Right atrium auricular region (tissue), 2 donors: Measurements from ENCODE around the gene FAM53B. TPM values are rescaled to one million over a fixed set of nuclear protein-coding genes. Genes with fewer than 3 reads are reported as not detected.

Source experiments
- DNase-seq: peaks from one replicate; pipeline ENCODE4 v3.0.0-alpha.2; 2019; ENCODE audit warnings: low spot score
- H3K27ac ChIP-seq, 2 donors: fragments of 200-600 bp; sonication (generic); 1 replicate in 1 of 2; 2 replicates in 1 of 2; pipeline ENCODE4 v1.5.1; 2016 to 2019
- H3K27me3 ChIP-seq, 2 donors: fragments of 200-600 bp; sonication (generic); one replicate each; pipeline versions ENCODE4 v1.5.1 to v1.6.0; 2017 to 2019
- H3K36me3 ChIP-seq: fragments of 200-600 bp; sonication (generic); one replicate; pipeline ENCODE4 v1.5.1; 2016
- H3K4me1 ChIP-seq, 2 donors: fragments of 200-600 bp; sonication (generic); one replicate each; pipeline versions ENCODE4 v1.5.1 to v1.6.0; 2017 to 2019
- H3K4me3 ChIP-seq, 2 donors: fragments of 200-600 bp; sonication (generic); 1 replicate in 1 of 2; 2 replicates in 1 of 2; pipeline ENCODE4 v1.5.1; 2017 to 2019; ENCODE audit warnings: mild to moderate bottlenecking in 1 of 2, moderate library complexity in 1 of 2
- H3K9me3 ChIP-seq, 2 donors: fragments of 200-600 bp; sonication (generic); one replicate each; pipeline ENCODE4 v1.5.1; 2019
- total RNA-seq, 2 donors: library from RNA; depleted of rRNA; stranded (reverse); fragments of >200 nt; gene quantifications; one replicate each; pipeline ENCODE4 v1.1.0, GENCODE V29; 2016
- TF ChIP-seq, protein P1 (sequence below), 2 donors: fragments of 200-600 bp; sonication (generic); IDR thresholded peaks; one replicate each; pipeline ENCODE4 v1.5.1; 2019; ENCODE audit warnings: antibody characterized with exemption in 2 of 2

FAM53B gene
- total RNA-seq, 2 donors from 2014 or later: 30.3 to 31.1 TPM

DNA sequence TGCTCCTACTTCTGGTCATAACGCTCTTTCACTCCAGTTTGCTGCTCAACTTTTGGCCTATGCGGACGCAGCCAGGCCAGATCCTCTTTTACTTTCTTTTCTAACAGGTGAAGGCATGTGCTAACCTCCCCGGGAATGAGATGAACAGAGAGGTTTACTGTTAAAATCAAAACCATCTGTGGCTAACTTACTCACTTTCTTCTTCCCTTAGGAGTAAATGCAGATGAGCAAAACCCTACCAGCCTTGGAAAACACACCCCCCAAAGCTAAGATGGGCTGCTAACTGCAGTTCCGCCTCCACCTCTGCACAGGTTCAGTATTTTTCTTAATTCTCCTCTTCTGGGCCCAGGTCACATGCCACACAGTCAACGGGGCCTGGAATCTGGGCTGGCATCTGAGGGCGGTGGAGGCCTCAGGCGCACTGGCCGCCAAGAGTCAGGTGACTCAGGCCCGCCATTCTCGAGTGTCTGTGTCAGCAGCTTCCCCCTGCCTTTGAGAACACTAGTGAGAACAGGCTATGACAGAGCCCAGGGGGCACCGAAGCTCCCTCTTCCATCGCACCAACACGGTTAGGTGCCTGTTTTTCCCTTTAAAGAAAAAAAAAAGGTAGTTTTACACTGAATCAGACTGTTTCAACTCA is 11.1 kb downstream of the FAM53B start:
- Histone ChIP-seq H3K27ac (peak overlapping the region; percentile 78 to 79), H3K9me3 (no peaks in the 10 kb centered on the region), H3K27me3 (no peaks in the 10 kb centered on the region), H3K36me3 (no peaks in the 10 kb centered on the region), H3K4me3 (no peak overlapping the region), H3K4me1 (peaks cover 0 to 100% of the 10 kb centered on the region in 2 donors)
- peak; percentile 80 for DNase-seq
- TF ChIP-seq, protein P1, sequence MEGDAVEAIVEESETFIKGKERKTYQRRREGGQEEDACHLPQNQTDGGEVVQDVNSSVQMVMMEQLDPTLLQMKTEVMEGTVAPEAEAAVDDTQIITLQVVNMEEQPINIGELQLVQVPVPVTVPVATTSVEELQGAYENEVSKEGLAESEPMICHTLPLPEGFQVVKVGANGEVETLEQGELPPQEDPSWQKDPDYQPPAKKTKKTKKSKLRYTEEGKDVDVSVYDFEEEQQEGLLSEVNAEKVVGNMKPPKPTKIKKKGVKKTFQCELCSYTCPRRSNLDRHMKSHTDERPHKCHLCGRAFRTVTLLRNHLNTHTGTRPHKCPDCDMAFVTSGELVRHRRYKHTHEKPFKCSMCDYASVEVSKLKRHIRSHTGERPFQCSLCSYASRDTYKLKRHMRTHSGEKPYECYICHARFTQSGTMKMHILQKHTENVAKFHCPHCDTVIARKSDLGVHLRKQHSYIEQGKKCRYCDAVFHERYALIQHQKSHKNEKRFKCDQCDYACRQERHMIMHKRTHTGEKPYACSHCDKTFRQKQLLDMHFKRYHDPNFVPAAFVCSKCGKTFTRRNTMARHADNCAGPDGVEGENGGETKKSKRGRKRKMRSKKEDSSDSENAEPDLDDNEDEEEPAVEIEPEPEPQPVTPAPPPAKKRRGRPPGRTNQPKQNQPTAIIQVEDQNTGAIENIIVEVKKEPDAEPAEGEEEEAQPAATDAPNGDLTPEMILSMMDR (IDR thresholded peaks at IDR 0.05): no peak

DNA sequence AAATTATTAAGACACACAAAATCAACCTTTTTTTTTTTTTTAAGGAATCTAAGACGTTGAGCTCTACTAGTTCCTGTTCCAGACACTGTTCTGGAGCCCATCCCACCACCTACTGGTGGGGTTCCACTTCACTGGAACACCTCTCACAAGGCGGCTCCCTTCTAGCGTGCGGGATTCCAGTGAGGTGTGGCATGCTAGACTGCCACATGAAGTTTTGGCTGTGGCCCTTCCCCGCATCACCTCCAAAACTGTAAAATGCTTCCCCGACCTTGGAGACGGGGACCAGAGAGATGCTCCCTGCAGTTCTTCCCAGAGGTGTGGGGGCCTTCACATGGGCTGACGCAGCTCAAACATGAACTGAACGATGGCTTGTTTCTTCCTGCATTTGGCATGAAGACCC is 12.6 kb downstream of the FAM53B start:
- peak; percentile 46 for DNase-seq
- peak overlapping the region; percentile 78 to 79 for H3K27ac ChIP-seq
- H3K36me3 ChIP-seq: no peaks in the 10 kb centered on the region
- TF ChIP-seq, protein P1 (IDR thresholded peaks at IDR 0.05): no peak
- no peak overlapping the region for H3K4me3 ChIP-seq
- no peaks in the 10 kb centered on the region for H3K27me3 ChIP-seq
- H3K9me3 ChIP-seq: no peaks in the 10 kb centered on the region
- peaks cover 0 to 100% of the 10 kb centered on the region in 2 donors for H3K4me1 ChIP-seq

DNA sequence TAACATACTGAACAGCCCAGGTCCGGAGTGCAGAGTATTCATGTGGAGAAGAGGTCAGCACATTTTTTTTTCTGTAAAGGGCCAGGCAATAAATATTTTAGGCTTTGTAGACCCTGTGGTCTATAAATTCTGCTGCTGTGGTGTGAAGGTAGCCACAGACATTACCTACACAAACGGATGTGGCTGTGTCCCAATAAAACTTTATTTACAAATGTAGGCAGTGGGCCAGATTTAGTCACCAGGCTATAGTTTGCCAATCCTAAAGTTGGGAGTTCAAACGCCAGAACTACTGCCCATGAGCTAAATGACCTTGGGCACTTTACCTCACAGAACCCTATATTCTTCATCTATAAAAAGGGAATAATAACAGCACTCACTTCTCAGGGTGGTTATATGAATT is 13.4 kb downstream of the FAM53B start:
- no peaks in the 10 kb centered on the region for H3K36me3 ChIP-seq
- DNase-seq: no peak
- H3K9me3 ChIP-seq: no peaks in the 10 kb centered on the region
- TF ChIP-seq, protein P1 (IDR thresholded peaks at IDR 0.05): no peak
- H3K27me3 ChIP-seq: no peaks in the 10 kb centered on the region
- H3K4me1 ChIP-seq: peaks cover 0 to 100% of the 10 kb centered on the region in 2 donors
- peak overlapping the region in 1 of 2 donors; percentile 79 for H3K27ac ChIP-seq
- H3K4me3 ChIP-seq: no peak overlapping the region

DNA sequence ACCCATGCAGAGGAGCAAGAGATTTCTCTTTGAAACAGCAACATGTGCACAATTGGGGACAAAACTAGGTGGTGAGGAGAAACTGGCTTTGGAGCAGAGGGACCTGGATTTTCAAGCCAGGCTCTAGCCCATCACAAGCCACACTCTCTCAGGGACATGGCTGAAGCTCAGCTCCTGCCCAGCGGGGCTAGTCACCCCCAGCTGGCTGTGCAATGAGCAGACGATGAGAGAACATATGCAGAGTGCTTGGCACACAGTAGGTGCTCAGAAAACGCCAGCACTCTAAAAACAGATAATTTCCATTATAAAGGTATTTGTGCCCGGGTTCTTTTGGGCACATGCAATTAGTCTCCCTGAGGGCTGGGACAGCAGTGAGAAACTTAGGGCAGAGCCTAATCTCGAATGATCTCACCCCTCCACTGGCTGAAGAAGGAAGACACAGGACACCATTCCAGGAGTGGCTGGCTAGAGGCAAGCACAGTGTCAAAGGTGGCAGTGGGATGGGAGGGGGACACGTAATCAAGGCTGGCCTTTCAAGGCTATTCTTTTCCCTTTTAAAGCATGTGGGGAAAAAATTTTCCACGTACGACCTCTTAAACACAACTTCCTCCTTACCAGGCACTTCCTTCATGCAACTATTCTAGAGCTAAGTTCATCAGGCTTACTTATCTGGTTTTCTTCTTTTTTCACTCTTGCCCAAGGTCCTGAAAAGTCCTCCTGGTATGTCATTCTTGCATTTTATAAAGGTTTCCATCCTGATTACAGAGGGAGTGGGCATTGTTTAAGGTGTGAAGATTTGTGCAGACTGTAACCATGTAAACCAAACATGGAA is 15.1 kb downstream of the FAM53B start:
- DNase-seq: no peak
- Histone ChIP-seq H3K27ac (peak overlapping the region; percentile 66 to 80), H3K9me3 (no peaks in the 10 kb centered on the region), H3K36me3 (no peaks in the 10 kb centered on the region), H3K27me3 (no peaks in the 10 kb centered on the region), H3K4me3 (no peak overlapping the region), H3K4me1 (peaks cover 0 to 100% of the 10 kb centered on the region in 2 donors)
- TF ChIP-seq, protein P1 (IDR thresholded peaks at IDR 0.05): no peak

DNA sequence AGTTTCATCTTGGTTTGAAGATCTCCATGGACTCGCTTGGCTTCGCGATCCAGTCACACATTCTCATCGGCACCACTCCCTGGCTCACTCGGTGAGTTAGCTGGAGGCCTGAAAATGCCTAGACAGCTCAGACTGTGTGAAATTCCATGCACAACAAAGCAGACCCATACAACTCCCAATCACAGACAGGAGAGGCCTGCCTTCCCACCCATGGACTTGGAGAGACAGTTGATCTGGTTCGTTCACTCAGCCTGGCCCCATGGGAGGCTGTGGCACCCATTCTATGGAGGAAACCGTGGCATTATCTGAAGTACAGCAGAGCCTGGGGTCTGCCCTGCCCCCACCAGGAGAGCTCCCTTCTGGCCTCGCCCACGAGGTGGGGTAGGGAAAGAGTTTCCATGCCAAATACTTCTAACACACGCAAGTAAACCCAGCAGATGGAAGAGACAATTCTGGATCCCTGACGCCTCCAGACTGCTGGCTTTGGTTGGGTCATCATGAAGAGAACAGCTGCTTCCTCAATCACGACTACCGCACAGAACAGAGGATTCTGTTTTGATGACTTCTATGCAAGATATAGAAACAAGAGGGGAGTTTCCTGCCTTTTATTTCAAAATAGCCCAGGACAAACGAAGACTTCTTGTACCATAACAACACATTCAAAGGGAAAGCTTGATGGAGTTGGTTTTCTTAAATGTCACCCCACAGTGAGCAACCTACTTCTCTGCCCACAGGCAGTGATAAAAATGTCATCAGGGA is 15.9 kb downstream of the FAM53B start:
- Histone ChIP-seq H3K4me3 (no peak overlapping the region), H3K27me3 (no peaks in the 10 kb centered on the region), H3K27ac (peak overlapping the region; percentile 66 to 80), H3K36me3 (no peaks in the 10 kb centered on the region), H3K4me1 (peaks cover 0 to 100% of the 10 kb centered on the region in 2 donors), H3K9me3 (no peaks in the 10 kb centered on the region)
- no peak for DNase-seq
- TF ChIP-seq, protein P1 (IDR thresholded peaks at IDR 0.05): no peak
